SU-DHL-6 (cell line): ENCODE measurements around the gene ELAVL1.
A peak's percentile ranks its signal among the peaks of the same experiment; 100 is the strongest.

ENCODE experiments used
- CTCF ChIP-seq: fragments of 200-600 bp; sonication (generic); IDR thresholded peaks from one replicate; pipeline ENCODE4 v1.5.1; 2017; ENCODE audit warnings: antibody characterized with exemption, mild to moderate bottlenecking, low read length, moderate library complexity; ENCODE audit not compliant: insufficient read depth, poor library complexity, severe bottlenecking
- EZH2phosphoT487 ChIP-seq: fragments of 200-600 bp; sonication (generic), shearing (Covaris generic); conservative IDR thresholded peaks from 2 replicates; pipeline ENCODE4 v1.6.1; 2018; ENCODE audit warnings: mild to moderate bottlenecking, antibody characterized with exemption, low read length, moderate library complexity, mixed read lengths

GRCh38 chr19:7928741-7929701 is 76.4 kb downstream of the ELAVL1 start:
- peak; percentile 28 for TF ChIP-seq CTCF
- no peak for TF ChIP-seq EZH2phosphoT487
